Omental fat pad (tissue), 4 donors: ENCODE data around the gene SAFB. TPM values are rescaled to one million over a fixed set of nuclear protein-coding genes. Genes with fewer than 3 reads are reported as not detected.

Experiments
- ATAC-seq: fragments of 150-250 bp; one replicate; pipeline ENCODE4 v1.9.1; 2016; ENCODE audit warnings: mild to moderate bottlenecking, moderate library complexity; ENCODE audit not compliant: low FRiP score
- DNase-seq: peaks from one replicate; pipeline ENCODE4 v3.0.0-alpha.2; 2019; ENCODE audit warnings: low spot score
- total RNA-seq, 4 donors: library from RNA; depleted of rRNA; stranded (reverse); fragments of >200 nt; gene quantifications; one replicate each; pipeline ENCODE4 v1.1.0, GENCODE V29; 2016
- TF ChIP-seq, protein P1 (sequence below), 3 donors: fragments of 450-650 bp; IDR thresholded peaks; one replicate each; pipeline ENCODE4 v1.5.1; 2016 to 2017; ENCODE audit warnings: antibody characterized with exemption in 3 of 3, mild to moderate bottlenecking in 3 of 3, moderate library complexity in 2 of 3

The SAFB gene
- total RNA-seq: 100 to 1,000 TPM in 2 of 4 donors, 10 to 100 TPM in 2; 56.7 to 139 (median 86.9) TPM

- TF ChIP-seq, protein P1, sequence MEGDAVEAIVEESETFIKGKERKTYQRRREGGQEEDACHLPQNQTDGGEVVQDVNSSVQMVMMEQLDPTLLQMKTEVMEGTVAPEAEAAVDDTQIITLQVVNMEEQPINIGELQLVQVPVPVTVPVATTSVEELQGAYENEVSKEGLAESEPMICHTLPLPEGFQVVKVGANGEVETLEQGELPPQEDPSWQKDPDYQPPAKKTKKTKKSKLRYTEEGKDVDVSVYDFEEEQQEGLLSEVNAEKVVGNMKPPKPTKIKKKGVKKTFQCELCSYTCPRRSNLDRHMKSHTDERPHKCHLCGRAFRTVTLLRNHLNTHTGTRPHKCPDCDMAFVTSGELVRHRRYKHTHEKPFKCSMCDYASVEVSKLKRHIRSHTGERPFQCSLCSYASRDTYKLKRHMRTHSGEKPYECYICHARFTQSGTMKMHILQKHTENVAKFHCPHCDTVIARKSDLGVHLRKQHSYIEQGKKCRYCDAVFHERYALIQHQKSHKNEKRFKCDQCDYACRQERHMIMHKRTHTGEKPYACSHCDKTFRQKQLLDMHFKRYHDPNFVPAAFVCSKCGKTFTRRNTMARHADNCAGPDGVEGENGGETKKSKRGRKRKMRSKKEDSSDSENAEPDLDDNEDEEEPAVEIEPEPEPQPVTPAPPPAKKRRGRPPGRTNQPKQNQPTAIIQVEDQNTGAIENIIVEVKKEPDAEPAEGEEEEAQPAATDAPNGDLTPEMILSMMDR (IDR thresholded peaks at IDR 0.05): no peak
- peak; percentile 92 for DNase-seq
- ATAC-seq: peak; percentile 97
These were observed at the start of gene SAFB, which contains the start of gene SAFB2 for GRCh38 chr19:5622465-5623396. SAFB (plus strand) TSS chr19:5623083; CDS start chr19:5623206, 123 bp downstream. SAFB2 (minus strand) TSS chr19:5622776; CDS start chr19:5622715, 61 bp downstream.

DNA sequence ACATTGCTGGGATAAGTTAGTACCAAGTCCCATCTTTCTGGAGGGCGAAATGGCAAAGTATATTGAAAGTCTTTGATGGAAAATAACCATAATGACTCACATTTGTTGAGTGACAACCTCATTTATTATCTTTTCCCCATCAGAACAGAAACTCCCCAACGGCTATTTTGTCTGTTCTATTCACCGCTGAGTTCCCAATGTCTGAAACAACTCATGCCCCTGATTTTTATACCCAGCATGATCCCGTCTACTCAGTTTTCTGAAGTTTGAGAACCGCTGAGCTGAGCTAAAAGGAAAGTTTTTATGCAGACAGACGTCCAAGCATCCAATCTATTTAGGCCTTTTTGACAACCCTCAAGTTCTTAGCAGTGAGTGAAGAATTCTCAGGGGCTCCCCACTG lies 47.3 kb upstream of the SAFB start:
- TF ChIP-seq, protein P1 (IDR thresholded peaks at IDR 0.05): no peak
- no peak for DNase-seq
- ATAC-seq: no peak

GRCh38 chr19:5578097-5578846 lies 44.6 kb upstream of the SAFB start:
- DNase-seq (no peak), ATAC-seq (peak; percentile 43)
- TF ChIP-seq, protein P1 (IDR thresholded peaks at IDR 0.05): peak in 2 of 3 donors; percentile 18 to 74

DNA sequence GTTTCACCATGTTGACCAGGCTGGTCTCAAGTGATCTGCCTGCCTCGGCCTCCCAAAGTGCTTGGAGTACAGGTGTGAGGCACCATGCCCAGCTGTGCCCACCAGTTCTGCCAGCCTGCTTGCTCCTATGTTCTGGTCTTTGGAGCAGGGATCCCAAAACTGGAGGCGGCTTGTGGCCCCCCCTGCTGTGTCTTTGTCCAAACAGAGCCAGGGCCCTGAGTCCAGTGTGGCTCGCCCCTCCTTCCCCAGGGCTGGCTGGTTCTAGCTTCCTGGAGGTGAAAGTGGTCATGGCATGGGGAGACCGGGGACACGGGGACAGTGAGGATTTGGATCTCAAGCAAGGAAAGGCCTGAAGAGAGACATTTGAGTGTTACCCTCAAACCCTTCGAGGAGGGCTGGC lies 43.6 kb upstream of the SAFB start:
- ATAC-seq (no peak), DNase-seq (no peak)
- TF ChIP-seq, protein P1 (IDR thresholded peaks at IDR 0.05): no peak

DNA sequence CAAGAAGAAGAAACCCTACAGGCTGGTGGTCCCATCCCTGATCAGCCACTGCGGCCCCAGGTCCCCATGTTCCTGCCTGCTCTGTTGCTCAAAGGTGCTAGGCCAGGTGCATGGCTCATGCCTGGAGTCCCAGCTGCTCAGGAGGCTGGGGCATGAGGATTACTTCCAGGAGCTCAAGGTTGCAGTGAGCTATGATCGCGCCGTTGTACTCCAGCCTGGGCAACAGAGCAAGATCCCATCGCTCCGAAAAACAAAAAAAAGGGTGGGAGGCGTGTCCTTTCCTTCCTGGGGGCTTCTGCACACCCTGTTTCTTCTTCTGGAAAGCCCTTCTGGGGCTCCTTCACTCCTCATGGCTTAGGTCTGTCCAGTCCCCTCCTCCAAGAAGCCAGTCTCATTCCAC lies 43.2 kb upstream of the SAFB start:
- no peak for ATAC-seq
- DNase-seq: no peak

GRCh38 chr19:5580161-5580571 lies 42.7 kb upstream of the SAFB start:
- ATAC-seq (no peak), DNase-seq (no peak)
- TF ChIP-seq, protein P1 (IDR thresholded peaks at IDR 0.05): no peak

More for the DNA sequence above, 43.2 kb upstream of the SAFB start:
- TF ChIP-seq, protein P1 (IDR thresholded peaks at IDR 0.05): no peak
